Measurements from ENCODE around the gene EVI5. TPM values are rescaled to one million over a fixed set of nuclear protein-coding genes. Genes with fewer than 3 reads are reported as not detected.

Gene EVI5
- total RNA-seq, 1 experiment from 2014 or later = 31.2 TPM

DNA sequence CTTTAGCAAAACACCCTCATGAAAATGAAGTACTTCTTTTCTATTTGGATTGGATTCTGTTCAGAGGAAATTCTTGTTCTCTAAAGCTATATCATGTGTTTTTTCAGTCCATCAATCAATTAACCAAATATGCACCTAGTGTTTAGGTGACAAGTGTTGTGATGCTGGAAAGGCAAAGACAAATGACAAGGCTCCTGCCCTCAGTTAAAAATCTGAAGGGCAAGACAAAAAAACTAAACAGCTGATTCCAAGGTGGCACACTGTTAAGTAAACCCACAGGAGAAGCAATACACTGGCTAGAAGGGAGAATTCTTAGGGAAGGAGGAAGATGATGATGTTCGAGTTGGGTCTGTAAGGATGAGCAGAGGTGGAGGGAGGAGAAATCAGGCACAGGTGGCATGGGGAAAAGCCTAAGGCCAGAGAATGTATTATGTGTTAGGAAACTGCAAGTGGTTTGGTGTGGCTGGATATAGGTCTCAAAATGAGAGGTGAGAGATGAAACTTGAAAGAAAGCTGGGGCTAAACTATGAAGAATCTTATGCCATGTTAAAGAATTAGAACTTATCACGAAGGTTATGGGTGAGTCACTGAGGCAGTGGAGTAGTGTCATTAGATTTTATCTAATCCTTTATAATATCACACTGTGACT lies 246.4 kb downstream of the EVI5 start:
- CTCF ChIA-PET = no interaction called here
- no TSS peak for BruUV-seq (replicated peaks)
- no peak overlapping the region for H3K4me3 ChIP-seq (ENCODE audit: low read depth, low read length)
- Mint-ChIP-seq H3K9me3 (ENCODE audit: unreplicated experiment) (no peaks in the 10 kb centered on the region), H3K4me1 (ENCODE audit: low read depth, unreplicated experiment) (no peaks in the 10 kb centered on the region), H3K4me3 (ENCODE audit: unreplicated experiment) (no peak overlapping the region), H3K27ac (ENCODE audit: unreplicated experiment) (no peak overlapping the region), H3K36me3 (ENCODE audit: insufficient read depth, unreplicated experiment) (peaks cover 6% of the 10 kb centered on the region), H3K27me3 (ENCODE audit: insufficient read depth, unreplicated experiment) (no peaks in the 10 kb centered on the region)
- TF ChIP-seq, protein P1, sequence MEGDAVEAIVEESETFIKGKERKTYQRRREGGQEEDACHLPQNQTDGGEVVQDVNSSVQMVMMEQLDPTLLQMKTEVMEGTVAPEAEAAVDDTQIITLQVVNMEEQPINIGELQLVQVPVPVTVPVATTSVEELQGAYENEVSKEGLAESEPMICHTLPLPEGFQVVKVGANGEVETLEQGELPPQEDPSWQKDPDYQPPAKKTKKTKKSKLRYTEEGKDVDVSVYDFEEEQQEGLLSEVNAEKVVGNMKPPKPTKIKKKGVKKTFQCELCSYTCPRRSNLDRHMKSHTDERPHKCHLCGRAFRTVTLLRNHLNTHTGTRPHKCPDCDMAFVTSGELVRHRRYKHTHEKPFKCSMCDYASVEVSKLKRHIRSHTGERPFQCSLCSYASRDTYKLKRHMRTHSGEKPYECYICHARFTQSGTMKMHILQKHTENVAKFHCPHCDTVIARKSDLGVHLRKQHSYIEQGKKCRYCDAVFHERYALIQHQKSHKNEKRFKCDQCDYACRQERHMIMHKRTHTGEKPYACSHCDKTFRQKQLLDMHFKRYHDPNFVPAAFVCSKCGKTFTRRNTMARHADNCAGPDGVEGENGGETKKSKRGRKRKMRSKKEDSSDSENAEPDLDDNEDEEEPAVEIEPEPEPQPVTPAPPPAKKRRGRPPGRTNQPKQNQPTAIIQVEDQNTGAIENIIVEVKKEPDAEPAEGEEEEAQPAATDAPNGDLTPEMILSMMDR (IDR thresholded peaks at IDR 0.05; ENCODE audit: insufficient read depth in 1 of 2, low read depth in 1 of 2, low read length in 1 of 2, severe bottlenecking in 1 of 2, unreplicated experiment in 1 of 2) = no peak
- H3K36me3 ChIP-seq (ENCODE audit: control insufficient read depth, insufficient read depth, low read length) = no peaks in the 10 kb centered on the region
- no peaks in the 10 kb centered on the region for H3K4me1 ChIP-seq
- intact Hi-C loops (cut with micrococcal nuclease; ENCODE audit: unreplicated experiment) = no loop called here
- POLR2A ChIA-PET = no interaction called here
- H3K9me3 ChIP-seq = no peaks in the 10 kb centered on the region
- DNase-seq = no peak
- H3K27me3 ChIP-seq (replicated peaks; ENCODE audit: control insufficient read depth, insufficient read depth, low read length) = no peaks in the 10 kb centered on the region

DNA sequence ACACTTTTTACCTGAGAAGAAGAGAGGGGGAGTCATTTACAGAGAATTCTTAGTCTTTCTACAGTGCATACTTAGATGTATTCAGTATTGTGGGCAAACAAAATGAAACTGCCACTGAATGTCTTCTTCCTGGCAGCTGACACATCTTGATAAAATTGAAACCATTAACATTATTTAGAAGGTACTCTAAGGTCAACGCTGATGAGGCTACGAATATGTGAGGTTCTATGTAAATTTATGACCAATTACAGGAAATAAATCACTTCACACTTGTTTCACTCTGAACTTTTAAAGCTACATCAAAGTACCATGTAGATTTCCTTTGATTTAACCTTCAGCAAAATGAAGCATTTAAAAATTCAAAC lies 246.9 kb downstream of the EVI5 start:
- Histone ChIP-seq H3K4me3 (ENCODE audit: low read depth, low read length) (no peak overlapping the region), H3K27me3 (replicated peaks; ENCODE audit: control insufficient read depth, insufficient read depth, low read length) (no peaks in the 10 kb centered on the region), H3K36me3 (ENCODE audit: control insufficient read depth, insufficient read depth, low read length) (no peaks in the 10 kb centered on the region), H3K9me3 (no peaks in the 10 kb centered on the region), H3K4me1 (no peaks in the 10 kb centered on the region)
- no peaks in the 10 kb centered on the region for H3K9me3 Mint-ChIP-seq (ENCODE audit: unreplicated experiment)
- intact Hi-C loops (cut with micrococcal nuclease; ENCODE audit: unreplicated experiment) = no loop called here
- TF ChIP-seq, protein P1 (IDR thresholded peaks at IDR 0.05; ENCODE audit: insufficient read depth in 1 of 2, low read depth in 1 of 2, low read length in 1 of 2, severe bottlenecking in 1 of 2, unreplicated experiment in 1 of 2) = no peak
- ChIA-PET POLR2A (no interaction called here), CTCF (no interaction called here)
- no TSS peak for BruUV-seq (replicated peaks)
- H3K27me3 Mint-ChIP-seq (ENCODE audit: insufficient read depth, unreplicated experiment) = no peaks in the 10 kb centered on the region
- no peaks in the 10 kb centered on the region for H3K4me1 Mint-ChIP-seq (ENCODE audit: low read depth, unreplicated experiment)
- no peak overlapping the region for H3K27ac Mint-ChIP-seq (ENCODE audit: unreplicated experiment)
- H3K36me3 Mint-ChIP-seq (ENCODE audit: insufficient read depth, unreplicated experiment) = peaks cover 6% of the 10 kb centered on the region
- no peak overlapping the region for H3K4me3 Mint-ChIP-seq (ENCODE audit: unreplicated experiment)
- DNase-seq = no peak

DNA sequence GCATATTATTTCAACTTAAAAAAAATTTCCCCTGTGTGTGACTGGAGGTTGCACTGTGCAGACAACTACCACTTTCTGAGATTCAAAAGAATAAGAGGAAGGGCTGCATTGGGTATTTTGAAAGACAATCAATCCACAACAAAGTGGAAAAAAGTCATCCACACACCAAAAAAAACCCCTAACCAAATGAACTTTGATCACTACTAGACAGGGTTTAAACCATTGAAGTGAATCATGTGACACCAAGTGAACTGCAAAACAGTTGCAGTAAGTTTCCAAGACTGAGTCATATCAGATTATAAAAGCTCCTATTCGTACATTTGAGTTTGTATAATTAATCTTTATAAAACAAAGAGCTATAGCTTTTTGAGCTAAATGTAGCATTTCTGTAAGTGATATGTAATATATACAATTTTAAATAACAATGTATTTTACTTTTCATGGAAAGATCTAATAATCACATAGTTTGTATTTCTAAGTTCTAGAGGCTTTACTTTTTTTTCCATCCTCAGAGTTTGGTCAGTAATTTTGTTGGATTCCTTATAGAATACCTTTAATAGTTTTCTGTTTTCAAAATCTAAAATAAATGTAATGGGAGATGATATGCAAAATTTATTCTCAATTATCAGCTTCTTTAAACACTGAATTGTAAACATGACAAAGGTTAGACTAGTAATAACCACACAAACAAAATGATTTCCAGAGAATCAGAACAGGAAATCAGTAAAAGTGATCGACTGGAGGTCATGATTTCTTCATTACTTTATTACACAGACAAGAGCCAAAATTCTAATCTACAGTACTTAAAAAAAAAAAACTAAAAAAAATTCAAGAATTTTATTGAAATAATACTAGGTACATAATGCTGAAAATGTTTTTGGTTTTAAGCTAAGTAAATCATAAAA lies 247.7 kb downstream of the EVI5 start:
- no peak for DNase-seq
- no peak overlapping the region for H3K4me3 ChIP-seq (ENCODE audit: low read depth, low read length)
- POLR2A ChIA-PET = no interaction called here

More for the DNA sequence above, 247.7 kb downstream of the EVI5 start:
- Histone ChIP-seq H3K9me3 (no peaks in the 10 kb centered on the region), H3K4me1 (no peaks in the 10 kb centered on the region), H3K27me3 (replicated peaks; ENCODE audit: control insufficient read depth, insufficient read depth, low read length) (no peaks in the 10 kb centered on the region), H3K36me3 (ENCODE audit: control insufficient read depth, insufficient read depth, low read length) (no peaks in the 10 kb centered on the region)
- Mint-ChIP-seq H3K36me3 (ENCODE audit: insufficient read depth, unreplicated experiment) (peaks cover 6% of the 10 kb centered on the region), H3K27me3 (ENCODE audit: insufficient read depth, unreplicated experiment) (no peaks in the 10 kb centered on the region), H3K27ac (ENCODE audit: unreplicated experiment) (no peak overlapping the region), H3K9me3 (ENCODE audit: unreplicated experiment) (no peaks in the 10 kb centered on the region), H3K4me3 (ENCODE audit: unreplicated experiment) (no peak overlapping the region), H3K4me1 (ENCODE audit: low read depth, unreplicated experiment) (peaks cover 8% of the 10 kb centered on the region)
- intact Hi-C loops (cut with micrococcal nuclease; ENCODE audit: unreplicated experiment) = no loop called here
- no TSS peak for BruUV-seq (replicated peaks)
- CTCF ChIA-PET = no interaction called here
- TF ChIP-seq, protein P1 (IDR thresholded peaks at IDR 0.05; ENCODE audit: insufficient read depth in 1 of 2, low read depth in 1 of 2, low read length in 1 of 2, severe bottlenecking in 1 of 2, unreplicated experiment in 1 of 2) = no peak

Data from Caco-2 (cell line).